Lung (tissue), 12 donors: ENCODE results near the gene IL1F10. TPM values are rescaled to one million over a fixed set of nuclear protein-coding genes. Genes with fewer than 3 reads are reported as not detected.
"Not testable (repeated sequence)": the region's sequence is repeated elsewhere in the genome, so short reads cannot be mapped to it uniquely, and the experiment has no call there.

ENCODE experiments used
- ATAC-seq: fragments of 200-7000 bp; cut with Tn5 transposase; one replicate; pipeline ENCODE4 v1.9.1; 2020; ENCODE audit warnings: moderate number of reproducible peaks; ENCODE audit not compliant: insufficient read depth, low FRiP score
- DNase-seq, 3 donors: peaks; one replicate each; pipeline ENCODE4 v3.0.0-alpha.2; 2013 to 2017
- H3K27ac ChIP-seq, 2 donors: one replicate each; pipeline ENCODE4 v1.5.1; 2013; ENCODE audit warnings: mild to moderate bottlenecking in 2 of 2, moderate library complexity in 2 of 2, control low read depth in 1 of 2, inconsistent platforms in 1 of 2, low read depth in 1 of 2, low read length in 1 of 2
- H3K27me3 ChIP-seq, 3 donors: one replicate each; pipeline ENCODE4 v1.5.1; 2013; ENCODE audit warnings: low read length in 2 of 3; ENCODE audit not compliant: control insufficient read depth in 3 of 3, insufficient read depth in 3 of 3
- H3K36me3 ChIP-seq, 4 donors: one replicate each; pipeline ENCODE4 v1.5.1; 2013; ENCODE audit warnings: low read length in 4 of 4, mild to moderate bottlenecking in 1 of 4, moderate library complexity in 1 of 4; ENCODE audit not compliant: control insufficient read depth in 4 of 4, insufficient read depth in 4 of 4
- H3K4me1 ChIP-seq, 5 donors: one replicate each; pipeline ENCODE4 v1.5.1; 2013; ENCODE audit warnings: low read length in 5 of 5, mild to moderate bottlenecking in 2 of 5, moderate library complexity in 1 of 5; ENCODE audit not compliant: control insufficient read depth in 5 of 5, insufficient read depth in 5 of 5
- H3K4me3 ChIP-seq: one replicate; pipeline ENCODE4 v1.5.1; 2013; ENCODE audit warnings: mild to moderate bottlenecking, control low read depth, moderate library complexity
- H3K9ac ChIP-seq, 2 donors: one replicate each; pipeline ENCODE4 v1.5.1; 2013; ENCODE audit warnings: low read length in 2 of 2, control low read depth in 1 of 2; ENCODE audit not compliant: insufficient read depth in 1 of 2
- H3K9me3 ChIP-seq, 4 donors: one replicate each; pipeline ENCODE4 v1.5.1; 2013; ENCODE audit warnings: low read length in 3 of 4, mild to moderate bottlenecking in 1 of 4, moderate library complexity in 1 of 4; ENCODE audit not compliant: control insufficient read depth in 4 of 4, insufficient read depth in 3 of 4
- WGBS, 2 donors: extraction: QIAGEN DNeasy Blood & Tissue Kit; methylation state at CpG; one replicate each; pipeline ENCODE4 v1.1.7; 2013; 5-methylcytosine and 5-hydroxymethylcytosine counted together
- polyA plus RNA-seq, 2 donors: library from polyadenylated mRNA; stranded (reverse); fragments of 200-250 nt; gene quantifications; one replicate each; pipeline ENCODE4 v1.2.1, GENCODE V29; 2013
- total RNA-seq, 2 donors: library from RNA; depleted of rRNA in 1 of 2; stranded (reverse); fragments of >200 nt in 1 of 2; gene quantifications; one replicate each; pipeline ENCODE4 v1.2.1, GENCODE V29; 2014 to 2021
- TF ChIP-seq, protein P1 (sequence below): IDR thresholded peaks from 2 replicates; pipeline ENCODE4 v1.5.1; 2012; ENCODE audit warnings: mild to moderate bottlenecking; ENCODE audit errors: control extremely low read depth, extremely low read depth
- donor health status: control.
- donor health status: control.
- donor health status: Bipolar disorder and iron deficiency.
- donor health status: healthy.
- donor health status: DM: yes; HTN: yes; CAD: no.

Gene IL1F10
- total and polyA plus RNA-seq, 4 donors = not detected

DNA sequence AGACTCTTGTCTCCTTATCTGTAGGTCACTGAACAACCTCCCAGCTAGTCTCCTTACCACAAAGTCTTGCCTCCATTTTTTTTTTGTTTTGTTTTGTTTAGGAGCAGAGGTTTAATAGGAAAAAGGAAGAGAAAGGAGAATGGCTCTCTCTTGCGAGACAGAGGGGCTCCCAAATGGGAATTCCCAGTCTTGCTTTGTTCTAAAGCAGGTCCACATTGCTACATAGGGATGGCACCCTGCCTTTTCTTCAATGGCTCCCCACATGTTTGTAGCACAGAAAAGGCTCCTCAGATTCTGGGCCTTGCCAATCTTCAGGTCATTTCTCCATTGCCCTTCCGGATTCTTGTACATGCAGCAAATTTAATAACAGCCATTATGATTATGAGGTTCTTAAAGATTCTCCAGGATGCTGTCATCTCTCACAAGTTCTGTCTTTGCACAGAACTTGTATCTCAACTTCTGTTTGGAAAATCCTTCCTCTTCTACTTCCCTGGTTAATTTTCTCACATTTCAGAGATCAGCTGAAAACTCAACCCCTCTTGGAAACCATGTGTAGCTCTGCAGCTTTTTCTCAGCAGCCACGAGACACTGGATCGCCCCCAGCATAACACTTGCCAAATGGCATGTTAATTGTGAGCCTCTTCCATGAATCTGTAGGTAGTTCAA, 23.6 kb downstream of the IL1F10 start:
- H3K36me3 ChIP-seq = no peaks in the 10 kb centered on the region
- DNase-seq = no peak
- no peaks in the 10 kb centered on the region for H3K27me3 ChIP-seq
- no peak overlapping the region for H3K27ac ChIP-seq
- H3K9me3 ChIP-seq = no peaks in the 10 kb centered on the region
- H3K4me1 ChIP-seq = peaks cover 0 to 1% (median 0%) of the 10 kb centered on the region in 5 donors
- WGBS, 2 donors = 81 to 84% methylated on average over 4 of the region's 4 CpGs
- TF ChIP-seq, protein P1, sequence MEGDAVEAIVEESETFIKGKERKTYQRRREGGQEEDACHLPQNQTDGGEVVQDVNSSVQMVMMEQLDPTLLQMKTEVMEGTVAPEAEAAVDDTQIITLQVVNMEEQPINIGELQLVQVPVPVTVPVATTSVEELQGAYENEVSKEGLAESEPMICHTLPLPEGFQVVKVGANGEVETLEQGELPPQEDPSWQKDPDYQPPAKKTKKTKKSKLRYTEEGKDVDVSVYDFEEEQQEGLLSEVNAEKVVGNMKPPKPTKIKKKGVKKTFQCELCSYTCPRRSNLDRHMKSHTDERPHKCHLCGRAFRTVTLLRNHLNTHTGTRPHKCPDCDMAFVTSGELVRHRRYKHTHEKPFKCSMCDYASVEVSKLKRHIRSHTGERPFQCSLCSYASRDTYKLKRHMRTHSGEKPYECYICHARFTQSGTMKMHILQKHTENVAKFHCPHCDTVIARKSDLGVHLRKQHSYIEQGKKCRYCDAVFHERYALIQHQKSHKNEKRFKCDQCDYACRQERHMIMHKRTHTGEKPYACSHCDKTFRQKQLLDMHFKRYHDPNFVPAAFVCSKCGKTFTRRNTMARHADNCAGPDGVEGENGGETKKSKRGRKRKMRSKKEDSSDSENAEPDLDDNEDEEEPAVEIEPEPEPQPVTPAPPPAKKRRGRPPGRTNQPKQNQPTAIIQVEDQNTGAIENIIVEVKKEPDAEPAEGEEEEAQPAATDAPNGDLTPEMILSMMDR = no peak
- no peak for ATAC-seq
- no peak overlapping the region for H3K4me3 ChIP-seq
- no peak overlapping the region for H3K9ac ChIP-seq

DNA sequence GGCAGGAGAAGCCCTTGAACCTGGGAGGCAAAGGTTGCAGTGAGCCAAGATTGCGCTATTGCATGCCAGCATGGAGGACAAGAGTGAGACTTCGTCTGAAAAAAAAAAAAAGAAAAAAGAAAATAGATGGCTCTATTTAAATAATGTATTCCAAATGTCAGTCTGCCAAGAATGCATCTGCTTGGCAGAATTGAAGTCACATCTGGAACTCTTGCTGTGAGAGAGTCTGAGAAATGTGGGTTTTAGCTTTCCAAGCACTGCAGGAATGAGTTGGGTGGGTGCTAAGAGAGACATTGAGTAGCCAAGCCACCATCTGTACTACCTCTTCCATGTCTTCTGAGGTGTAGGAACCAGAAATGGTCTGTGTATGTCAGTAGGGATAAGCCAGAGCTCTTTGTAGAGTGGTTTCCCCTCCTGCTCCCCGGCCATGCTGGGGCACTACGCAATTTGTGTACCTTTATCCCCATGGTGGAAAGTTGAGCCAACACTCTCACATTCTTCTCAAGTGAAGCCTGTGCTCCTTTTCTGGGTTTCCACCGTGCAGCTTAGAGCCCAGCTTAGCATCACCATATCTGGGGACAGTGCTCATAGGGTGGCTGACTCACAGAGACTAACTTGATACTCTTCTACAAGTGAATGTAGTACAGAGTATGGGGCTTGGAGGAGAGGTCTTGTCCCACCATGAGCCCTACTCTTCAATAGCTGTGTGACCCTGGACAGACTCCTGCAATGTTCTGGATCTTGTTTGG, 25.3 kb downstream of the IL1F10 start:
- Histone ChIP-seq H3K4me1 (peaks cover 0 to 2% (median 0%) of the 10 kb centered on the region in 5 donors), H3K9ac (no peak overlapping the region), H3K27me3 (no peaks in the 10 kb centered on the region), H3K9me3 (no peaks in the 10 kb centered on the region), H3K4me3 (no peak overlapping the region), H3K27ac (no peak overlapping the region), H3K36me3 (no peaks in the 10 kb centered on the region)
- no peak for DNase-seq
- TF ChIP-seq, protein P1 = no peak
- WGBS, 2 donors = 87 to 88% methylated on average over 5 of the region's 5 CpGs
- ATAC-seq = no peak

DNA sequence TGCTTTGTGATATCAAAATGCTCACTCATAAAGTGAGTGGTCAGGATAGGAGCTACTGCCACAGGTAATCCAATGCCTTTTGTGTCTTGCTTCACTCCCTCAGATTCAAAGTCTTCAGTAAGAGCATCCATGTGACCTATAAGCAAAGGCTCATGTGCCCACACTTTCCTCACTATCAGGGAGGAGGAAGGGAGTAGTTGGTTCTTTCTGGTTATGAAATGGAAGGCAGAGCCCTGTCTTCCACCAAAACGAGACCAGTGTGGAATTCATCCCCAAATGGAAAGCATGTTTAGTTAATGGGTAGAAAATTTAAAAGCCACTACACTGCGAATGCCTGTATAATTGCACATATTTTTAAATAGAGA, 25.8 kb downstream of the IL1F10 start:
- Histone ChIP-seq H3K9me3 (no peaks in the 10 kb centered on the region), H3K4me3 (no peak overlapping the region), H3K4me1 (peaks cover 0 to 2% (median 0%) of the 10 kb centered on the region in 5 donors), H3K9ac (no peak overlapping the region), H3K36me3 (no peaks in the 10 kb centered on the region), H3K27ac (no peak overlapping the region), H3K27me3 (no peaks in the 10 kb centered on the region)
- TF ChIP-seq, protein P1 = no peak
- no peak for DNase-seq
- 58 to 64% methylated on average over 2 of the region's 2 CpGs for WGBS, 2 donors
- no peak for ATAC-seq

DNA sequence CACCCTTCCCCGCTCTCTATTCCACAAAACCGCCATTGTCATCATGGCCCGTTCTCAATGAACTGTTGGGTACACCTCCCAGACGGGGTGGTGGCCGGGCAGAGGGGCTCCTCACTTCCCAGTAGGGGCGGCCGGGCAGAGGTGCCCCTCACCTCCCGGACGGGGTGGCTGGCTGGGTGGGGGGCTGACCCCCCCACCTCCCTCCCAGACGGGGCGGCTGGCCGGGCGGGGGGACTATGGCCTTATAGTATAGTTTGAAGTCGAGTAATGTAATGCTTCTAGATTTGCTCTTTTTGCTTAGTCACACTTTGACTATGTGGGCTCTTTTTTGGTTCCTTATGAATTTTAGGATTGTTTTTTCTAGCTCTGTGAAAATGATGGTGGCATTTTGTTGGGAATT, 28.5 kb downstream of the IL1F10 start:
- not testable (repeated sequence) for ATAC-seq, H3K9me3 ChIP-seq, H3K27me3 ChIP-seq, H3K9ac ChIP-seq, H3K4me3 ChIP-seq, H3K36me3 ChIP-seq, H3K4me1 ChIP-seq, H3K27ac ChIP-seq, DNase-seq
- 89 to 99% methylated on average over 8 to 14 of the region's 14 CpGs for WGBS, 2 donors

DNA sequence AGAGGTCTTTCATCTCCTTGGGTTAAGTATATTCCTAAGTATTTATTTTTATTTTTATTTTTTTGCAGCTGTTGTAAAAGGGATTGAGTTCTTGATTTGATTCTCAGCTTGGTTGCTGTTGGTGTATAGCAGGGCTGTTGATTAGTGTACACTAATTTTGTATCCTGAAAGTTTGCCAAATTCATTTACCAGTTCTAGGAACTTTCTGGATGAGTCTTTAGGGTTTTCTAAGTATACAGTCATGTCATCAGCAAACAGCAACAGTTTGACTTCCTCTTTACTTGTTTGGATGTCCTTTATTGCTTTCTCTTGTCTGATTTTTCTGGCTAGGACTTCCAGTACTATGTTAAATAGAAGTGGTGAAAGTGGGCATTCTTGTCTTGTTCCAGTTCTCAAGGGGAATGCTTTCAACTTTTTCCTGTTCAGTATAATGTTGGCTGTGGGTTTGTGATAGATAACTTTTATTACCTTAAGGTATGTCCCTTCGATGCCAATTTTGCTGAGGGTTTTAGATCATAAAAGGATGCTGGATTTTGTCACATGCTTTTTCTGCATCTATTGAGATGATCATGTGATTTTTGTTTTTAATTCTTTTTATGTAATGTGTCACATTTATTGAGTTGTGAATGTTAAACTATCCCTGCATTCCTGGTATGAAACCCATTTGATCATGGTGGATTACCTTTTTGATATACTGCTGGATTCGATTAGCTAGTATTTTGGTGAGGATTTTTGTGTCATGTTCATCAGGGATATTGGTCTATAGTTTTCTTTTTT, 29.3 kb downstream of the IL1F10 start:
- not testable (repeated sequence) for H3K36me3 ChIP-seq, H3K27ac ChIP-seq, ATAC-seq, H3K4me3 ChIP-seq, H3K27me3 ChIP-seq, H3K9ac ChIP-seq, H3K9me3 ChIP-seq, H3K4me1 ChIP-seq, DNase-seq
- WGBS, 2 donors = 45 to 97% methylated on average over 2 of the region's 2 CpGs
